Nephron (organoid): Measurements from ENCODE around the gene CYB561D2.

ENCODE experiments used
- H3K27ac Mint-ChIP-seq, 3 experiments: 2 replicates each; pipeline ENCODE4 v1.8.0; 2020; ENCODE audit warnings: mixed read lengths in 3 of 3, mild to moderate bottlenecking in 2 of 3, moderate library complexity in 1 of 3
- H3K27me3 Mint-ChIP-seq: 2 replicates; pipeline ENCODE4 v1.8.0; 2021; ENCODE audit warnings: low read depth, mild to moderate bottlenecking, moderate library complexity, mixed read lengths
- H3K36me3 Mint-ChIP-seq: 2 replicates; pipeline ENCODE4 v1.8.0; 2020; ENCODE audit warnings: low read depth, mixed read lengths
- H3K4me1 Mint-ChIP-seq: 2 replicates; pipeline ENCODE4 v1.8.0; 2020; ENCODE audit warnings: mixed read lengths
- H3K4me3 Mint-ChIP-seq, 3 experiments: 2 replicates each; pipeline ENCODE4 v1.8.0; 2020; ENCODE audit warnings: mild to moderate bottlenecking in 3 of 3, mixed read lengths in 3 of 3, moderate library complexity in 2 of 3
- H3K9me3 Mint-ChIP-seq: 2 replicates; pipeline ENCODE4 v1.8.0; 2020; ENCODE audit warnings: mixed read lengths
- TF ChIP-seq, protein P1 (sequence below), 3 experiments: fragments of 200-600 bp; sonication (generic); IDR thresholded peaks; one replicate each; pipeline ENCODE4 v1.5.0; 2021; ENCODE audit warnings: antibody characterized with exemption in 3 of 3; ENCODE audit not compliant: unreplicated experiment in 3 of 3

Gene CYB561D2

DNA sequence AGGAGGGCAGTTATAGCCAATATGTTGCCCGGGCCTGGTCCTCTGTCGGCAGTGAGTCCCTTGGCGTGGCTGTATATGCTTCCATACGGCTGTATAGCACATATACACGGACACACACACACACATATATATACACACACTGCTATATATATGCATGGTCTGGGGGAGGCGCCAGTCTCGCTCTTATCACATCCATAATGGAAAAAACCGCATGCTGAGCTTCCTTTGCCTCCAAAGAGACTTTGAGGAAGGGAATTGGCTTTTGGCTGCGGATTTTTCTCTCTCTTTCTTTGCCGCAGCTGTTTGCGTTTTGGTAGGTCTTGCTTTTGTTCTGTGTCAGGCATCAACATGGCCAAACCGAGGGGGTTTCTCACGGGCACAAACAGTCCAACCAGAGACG, 19.9 kb downstream of the CYB561D2 start:
- Mint-ChIP-seq H3K4me1 (peaks cover 31% of the 10 kb centered on the region), H3K36me3 (no peaks in the 10 kb centered on the region), H3K4me3 (peak overlapping the region in 2 of 3 experiments; percentile 20 to 49), H3K27ac (peak overlapping the region; percentile 93 to 97 (median 94)), H3K27me3 (no peaks in the 10 kb centered on the region), H3K9me3 (no peaks in the 10 kb centered on the region)
- TF ChIP-seq, protein P1, sequence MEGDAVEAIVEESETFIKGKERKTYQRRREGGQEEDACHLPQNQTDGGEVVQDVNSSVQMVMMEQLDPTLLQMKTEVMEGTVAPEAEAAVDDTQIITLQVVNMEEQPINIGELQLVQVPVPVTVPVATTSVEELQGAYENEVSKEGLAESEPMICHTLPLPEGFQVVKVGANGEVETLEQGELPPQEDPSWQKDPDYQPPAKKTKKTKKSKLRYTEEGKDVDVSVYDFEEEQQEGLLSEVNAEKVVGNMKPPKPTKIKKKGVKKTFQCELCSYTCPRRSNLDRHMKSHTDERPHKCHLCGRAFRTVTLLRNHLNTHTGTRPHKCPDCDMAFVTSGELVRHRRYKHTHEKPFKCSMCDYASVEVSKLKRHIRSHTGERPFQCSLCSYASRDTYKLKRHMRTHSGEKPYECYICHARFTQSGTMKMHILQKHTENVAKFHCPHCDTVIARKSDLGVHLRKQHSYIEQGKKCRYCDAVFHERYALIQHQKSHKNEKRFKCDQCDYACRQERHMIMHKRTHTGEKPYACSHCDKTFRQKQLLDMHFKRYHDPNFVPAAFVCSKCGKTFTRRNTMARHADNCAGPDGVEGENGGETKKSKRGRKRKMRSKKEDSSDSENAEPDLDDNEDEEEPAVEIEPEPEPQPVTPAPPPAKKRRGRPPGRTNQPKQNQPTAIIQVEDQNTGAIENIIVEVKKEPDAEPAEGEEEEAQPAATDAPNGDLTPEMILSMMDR (IDR thresholded peaks at IDR 0.05; ENCODE audit: unreplicated experiment in 3 of 3), result peak in 2 of 3 experiments; percentile 21 to 32

- Mint-ChIP-seq H3K27me3 (no peaks in the 10 kb centered on the region), H3K36me3 (no peaks in the 10 kb centered on the region), H3K4me3 (peak overlapping the region in 1 of 3 experiments; percentile 20), H3K4me1 (peaks cover 31% of the 10 kb centered on the region), H3K9me3 (no peaks in the 10 kb centered on the region), H3K27ac (peak overlapping the region; percentile 93 to 97 (median 94))
- TF ChIP-seq, protein P1 (IDR thresholded peaks at IDR 0.05; ENCODE audit: unreplicated experiment in 3 of 3), result no peak
These were observed 20.5 kb downstream of the CYB561D2 start for GRCh38 chr3:50371133-50371685.

DNA sequence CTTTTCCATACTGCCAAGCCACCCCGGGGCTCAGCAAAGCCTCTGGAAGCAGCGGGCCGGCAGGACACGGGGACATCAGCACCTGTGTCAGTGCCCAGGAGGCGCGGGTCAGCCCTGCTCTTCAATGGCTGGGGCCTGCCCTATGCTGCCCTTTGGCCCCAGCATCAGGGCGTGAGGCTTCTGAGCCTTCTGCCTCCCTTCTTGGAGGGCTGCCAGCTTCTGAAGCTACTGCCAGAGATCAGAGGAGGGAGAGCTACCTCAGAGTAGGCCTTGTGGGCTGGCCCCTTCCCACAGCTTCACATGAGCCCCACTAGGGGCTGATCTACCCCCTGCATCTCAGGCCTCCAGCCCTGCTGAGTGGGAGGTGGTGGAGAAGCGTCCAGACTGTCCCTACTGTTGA, 21.7 kb downstream of the CYB561D2 start:
- peaks cover 38% of the 10 kb centered on the region for H3K4me1 Mint-ChIP-seq
- peak overlapping the region; percentile 46 to 61 (median 47) for H3K4me3 Mint-ChIP-seq
- TF ChIP-seq, protein P1 (IDR thresholded peaks at IDR 0.05; ENCODE audit: unreplicated experiment in 3 of 3), result peak in 2 of 3 experiments; percentile 13 to 16
- H3K27me3 Mint-ChIP-seq, result peaks cover 5% of the 10 kb centered on the region
- H3K36me3 Mint-ChIP-seq, result no peaks in the 10 kb centered on the region
- peak overlapping the region; percentile 90 to 97 (median 94) for H3K27ac Mint-ChIP-seq
- no peaks in the 10 kb centered on the region for H3K9me3 Mint-ChIP-seq

DNA sequence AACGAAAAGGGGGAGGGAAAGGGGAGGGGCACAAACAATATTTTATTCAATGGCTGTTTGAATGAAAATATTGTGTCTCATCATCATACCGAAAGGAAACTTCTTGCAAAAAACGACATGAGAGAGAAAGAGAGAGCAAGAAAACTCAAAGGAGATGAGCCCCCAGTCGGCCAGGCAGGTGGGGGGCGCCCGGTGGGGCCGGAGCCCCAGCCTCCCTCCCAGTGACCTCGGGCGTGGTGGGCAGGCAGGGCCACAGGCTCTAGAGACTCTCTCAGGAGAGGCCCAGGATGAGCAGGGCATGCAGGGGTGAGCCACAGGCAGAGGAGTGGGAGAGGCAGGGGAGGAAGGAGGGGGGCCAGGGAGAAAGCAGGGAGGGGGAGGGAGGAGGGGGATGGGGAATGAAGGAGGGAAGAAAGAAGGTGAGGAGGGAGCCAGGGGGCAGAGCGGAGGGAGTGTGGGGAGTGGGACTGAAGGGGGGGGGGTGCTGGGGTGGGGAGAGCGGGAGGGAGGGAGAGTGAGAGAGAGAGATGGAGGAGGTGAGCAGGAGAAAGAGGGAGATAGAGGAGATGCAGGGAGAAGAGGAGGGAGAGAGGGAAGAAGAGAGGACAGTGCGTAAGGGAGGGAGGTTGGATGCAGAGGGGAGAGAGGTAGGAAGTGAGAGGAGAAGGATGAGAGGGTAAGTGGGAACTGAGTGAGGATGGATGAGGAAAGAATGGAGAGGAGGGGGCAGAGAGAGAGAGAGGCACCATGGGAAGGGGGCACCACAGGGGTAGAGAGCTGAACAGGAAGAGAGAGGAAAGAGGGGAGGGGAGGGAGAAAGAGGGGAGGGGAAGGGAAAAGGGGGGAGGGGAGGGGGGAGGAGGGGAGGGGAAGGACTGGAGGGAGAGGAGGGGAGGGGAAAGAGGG, 22.7 kb downstream of the CYB561D2 start:
- H3K4me1 Mint-ChIP-seq, result peaks cover 37% of the 10 kb centered on the region
- TF ChIP-seq, protein P1 (IDR thresholded peaks at IDR 0.05; ENCODE audit: unreplicated experiment in 3 of 3), result no peak
- H3K4me3 Mint-ChIP-seq, result peak overlapping the region in 2 of 3 experiments; percentile 7 to 47
- no peaks in the 10 kb centered on the region for H3K36me3 Mint-ChIP-seq
- H3K27ac Mint-ChIP-seq, result peak overlapping the region; percentile 90 to 97 (median 94)
- H3K27me3 Mint-ChIP-seq, result peaks cover 5% of the 10 kb centered on the region
- no peaks in the 10 kb centered on the region for H3K9me3 Mint-ChIP-seq

GRCh38 chr3:50374363-50375257, 23.9 kb downstream of the CYB561D2 start:
- TF ChIP-seq, protein P1 (IDR thresholded peaks at IDR 0.05; ENCODE audit: unreplicated experiment in 3 of 3), result no peak
- Mint-ChIP-seq H3K4me3 (no peak overlapping the region), H3K9me3 (no peaks in the 10 kb centered on the region), H3K27me3 (peaks cover 5% of the 10 kb centered on the region), H3K27ac (peak overlapping the region in 1 of 3 experiments; percentile 51), H3K36me3 (no peaks in the 10 kb centered on the region), H3K4me1 (peaks cover 35% of the 10 kb centered on the region)
